Measurements from ENCODE around the gene HOXB2.

- TF ChIP-seq EZH2 (IDR thresholded peaks at IDR 0.05) (no peak), FOXP2 (optimal IDR thresholded peaks at IDR 0.05; ENCODE audit: control extremely low read depth, extremely low read length, insufficient read depth) (no peak)
Measured at GRCh38 chr17:48548523-48549280, 3.8 kb upstream of the HOXB2 start.
